ENCODE data around the gene DNAH17. TPM values are rescaled to one million over a fixed set of nuclear protein-coding genes. Genes with fewer than 3 reads are reported as not detected.

DNAH17 gene
- polyA plus RNA-seq, 1 experiment, result not detected

DNA sequence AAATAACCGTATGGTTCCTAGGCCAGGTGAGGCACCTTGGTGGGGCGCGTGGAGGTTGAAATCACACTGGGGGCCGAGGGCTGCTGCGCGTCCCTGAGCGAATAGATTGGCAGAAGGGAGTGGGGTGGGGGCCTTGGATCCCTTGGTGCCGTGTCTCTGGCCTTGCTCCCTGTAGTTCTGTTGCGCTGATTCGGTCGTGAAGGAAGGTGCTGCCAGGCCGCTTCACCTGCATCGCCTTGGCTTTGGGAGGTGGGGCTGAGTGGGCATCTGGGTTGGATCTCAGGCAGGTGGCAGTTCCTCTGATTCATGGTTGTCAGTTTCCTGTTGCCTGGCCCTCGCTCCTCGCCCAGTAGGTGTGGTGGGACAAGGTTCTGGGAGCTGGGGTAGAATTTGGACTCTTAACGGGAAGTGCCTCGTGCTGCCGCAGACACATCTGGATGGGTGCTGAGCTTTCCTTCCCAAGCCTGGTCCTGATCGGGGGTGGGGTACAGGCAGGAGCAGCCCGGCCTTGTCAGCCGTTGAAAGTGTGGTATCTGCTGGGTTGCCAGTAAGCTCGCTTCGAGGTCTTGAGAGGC, 168.6 kb downstream of the DNAH17 start:
- Histone ChIP-seq H3K27me3 (ENCODE audit: control insufficient read depth, insufficient read depth, low read length) (no peaks in the 10 kb centered on the region), H3K4me3 (ENCODE audit: low read depth, low read length) (no peak overlapping the region), H3K27ac (ENCODE audit: low read depth, low read length) (no peak overlapping the region), H3K9me3 (ENCODE audit: control insufficient read depth, insufficient read depth, low read length) (no peaks in the 10 kb centered on the region; the same call in 1 of the 2 replicates)
- POLR2A ChIA-PET, result no interaction called here
- DNase-seq (ENCODE audit: low read depth, low spot score), result no peak
- TF ChIP-seq, protein P1, sequence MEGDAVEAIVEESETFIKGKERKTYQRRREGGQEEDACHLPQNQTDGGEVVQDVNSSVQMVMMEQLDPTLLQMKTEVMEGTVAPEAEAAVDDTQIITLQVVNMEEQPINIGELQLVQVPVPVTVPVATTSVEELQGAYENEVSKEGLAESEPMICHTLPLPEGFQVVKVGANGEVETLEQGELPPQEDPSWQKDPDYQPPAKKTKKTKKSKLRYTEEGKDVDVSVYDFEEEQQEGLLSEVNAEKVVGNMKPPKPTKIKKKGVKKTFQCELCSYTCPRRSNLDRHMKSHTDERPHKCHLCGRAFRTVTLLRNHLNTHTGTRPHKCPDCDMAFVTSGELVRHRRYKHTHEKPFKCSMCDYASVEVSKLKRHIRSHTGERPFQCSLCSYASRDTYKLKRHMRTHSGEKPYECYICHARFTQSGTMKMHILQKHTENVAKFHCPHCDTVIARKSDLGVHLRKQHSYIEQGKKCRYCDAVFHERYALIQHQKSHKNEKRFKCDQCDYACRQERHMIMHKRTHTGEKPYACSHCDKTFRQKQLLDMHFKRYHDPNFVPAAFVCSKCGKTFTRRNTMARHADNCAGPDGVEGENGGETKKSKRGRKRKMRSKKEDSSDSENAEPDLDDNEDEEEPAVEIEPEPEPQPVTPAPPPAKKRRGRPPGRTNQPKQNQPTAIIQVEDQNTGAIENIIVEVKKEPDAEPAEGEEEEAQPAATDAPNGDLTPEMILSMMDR (IDR thresholded peaks at IDR 0.05; ENCODE audit: low read depth, low read length), result no peak
- CTCF ChIA-PET, result no interaction called here

DNA sequence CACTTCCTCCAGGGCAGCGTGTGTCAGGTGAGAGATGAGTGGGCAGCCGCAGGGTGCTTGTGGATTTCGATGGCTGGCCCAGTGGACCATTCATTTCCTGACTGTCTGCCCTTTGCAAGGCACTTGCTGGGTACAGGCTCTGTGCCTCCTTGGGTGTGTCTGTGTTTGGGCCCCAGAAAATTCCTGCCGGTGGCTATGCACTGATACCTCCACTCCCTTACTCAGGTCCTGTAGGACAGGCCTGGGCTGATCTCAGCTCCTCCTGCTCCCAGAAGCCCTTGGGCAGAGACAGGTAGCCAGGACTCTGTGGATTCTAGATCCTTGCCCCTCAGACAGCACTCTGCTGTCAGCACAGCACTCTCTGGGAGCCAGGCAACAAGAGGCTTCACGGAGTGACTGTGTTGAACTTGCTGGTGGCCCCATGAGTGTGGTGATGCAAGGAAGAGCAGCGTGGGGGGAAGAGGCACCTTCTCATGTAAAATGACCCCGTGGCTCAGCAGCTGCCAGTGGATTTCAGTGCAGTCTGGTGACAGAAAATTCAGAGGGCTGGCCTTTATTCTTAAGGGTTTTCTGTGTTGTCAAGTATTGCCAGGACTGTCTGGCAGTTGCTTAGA, 169.7 kb downstream of the DNAH17 start:
- no peaks in the 10 kb centered on the region for H3K27me3 ChIP-seq (ENCODE audit: control insufficient read depth, insufficient read depth, low read length)
- POLR2A ChIA-PET, result interaction anchor here (0.5 to 0.6 kb wide), 2 partner anchors 28 to 32 kb away, joined by 4 to 5 read pairs; no protein-coding TSS in a partner anchor
- H3K4me3 ChIP-seq (ENCODE audit: low read depth, low read length), result no peak overlapping the region
- no peak overlapping the region for H3K27ac ChIP-seq (ENCODE audit: low read depth, low read length)
- CTCF ChIA-PET, result no interaction called here
- TF ChIP-seq, protein P1 (IDR thresholded peaks at IDR 0.05; ENCODE audit: low read depth, low read length), result no peak
- no peak for DNase-seq (ENCODE audit: low read depth, low spot score)
- no peaks in the 10 kb centered on the region; the same call in 1 of the 2 replicates for H3K9me3 ChIP-seq (ENCODE audit: control insufficient read depth, insufficient read depth, low read length)

DNA sequence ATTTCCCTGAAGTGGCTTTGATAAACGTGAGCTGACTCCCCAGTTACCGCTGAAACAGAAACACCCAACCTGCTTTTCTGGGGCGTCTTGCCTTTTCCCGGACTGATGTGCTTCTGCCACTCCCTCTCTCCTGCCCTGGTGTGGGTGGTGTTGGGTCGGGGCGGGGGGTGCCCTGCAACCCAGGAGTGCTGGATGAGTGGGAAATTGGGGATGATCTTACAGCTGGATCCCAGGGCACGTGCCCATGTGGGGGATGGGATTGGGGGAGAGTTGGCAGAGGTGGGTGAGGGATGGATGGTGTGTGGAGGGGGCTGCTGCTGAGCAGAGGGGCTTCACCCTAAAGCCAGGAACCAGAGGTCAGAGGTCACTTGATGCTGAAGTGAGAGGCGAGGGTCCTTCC, 170.3 kb downstream of the DNAH17 start:
- Histone ChIP-seq H3K4me3 (ENCODE audit: low read depth, low read length) (no peak overlapping the region), H3K27me3 (ENCODE audit: control insufficient read depth, insufficient read depth, low read length) (no peaks in the 10 kb centered on the region), H3K9me3 (ENCODE audit: control insufficient read depth, insufficient read depth, low read length) (no peaks in the 10 kb centered on the region; the same call in 1 of the 2 replicates), H3K27ac (ENCODE audit: low read depth, low read length) (no peak overlapping the region)
- CTCF ChIA-PET, result no interaction called here
- POLR2A ChIA-PET, result interaction anchor here (0.5 to 0.6 kb wide), 2 partner anchors 28 to 33 kb away, joined by 4 to 5 read pairs; no protein-coding TSS in a partner anchor
- no peak for DNase-seq (ENCODE audit: low read depth, low spot score)
- TF ChIP-seq, protein P1 (IDR thresholded peaks at IDR 0.05; ENCODE audit: low read depth, low read length), result no peak

DNA sequence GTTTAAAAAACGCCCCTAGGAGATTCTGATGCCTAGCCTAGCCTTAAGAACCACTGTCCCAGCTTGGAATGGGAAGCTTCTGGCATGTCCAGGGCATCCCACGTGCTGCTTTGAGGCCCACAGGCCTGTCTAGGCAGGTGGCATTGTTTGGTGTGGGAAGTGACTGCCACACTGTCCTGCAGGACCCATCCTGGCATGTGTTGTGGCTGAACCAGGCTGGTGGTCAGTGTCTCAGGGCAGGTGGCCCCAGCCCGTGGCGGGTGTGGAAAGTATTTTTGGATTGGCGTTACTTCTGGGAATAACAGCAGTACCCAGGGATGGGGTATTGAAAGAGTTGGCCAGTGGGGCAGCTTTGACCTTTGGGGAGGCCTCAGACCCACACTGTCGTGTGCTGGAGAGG, 170.8 kb downstream of the DNAH17 start:
- no peak overlapping the region for H3K27ac ChIP-seq (ENCODE audit: low read depth, low read length)
- no peaks in the 10 kb centered on the region for H3K27me3 ChIP-seq (ENCODE audit: control insufficient read depth, insufficient read depth, low read length)
- ChIA-PET POLR2A (no interaction called here), CTCF (interaction anchor here (0.9 kb wide), 1 partner anchor 16 kb away, joined by 3 read pairs; no protein-coding TSS in a partner anchor)
- no peak overlapping the region for H3K4me3 ChIP-seq (ENCODE audit: low read depth, low read length)
- TF ChIP-seq, protein P1 (IDR thresholded peaks at IDR 0.05; ENCODE audit: low read depth, low read length), result no peak
- no peaks in the 10 kb centered on the region; the same call in 1 of the 2 replicates for H3K9me3 ChIP-seq (ENCODE audit: control insufficient read depth, insufficient read depth, low read length)
- DNase-seq (ENCODE audit: low read depth, low spot score), result no peak

DNA sequence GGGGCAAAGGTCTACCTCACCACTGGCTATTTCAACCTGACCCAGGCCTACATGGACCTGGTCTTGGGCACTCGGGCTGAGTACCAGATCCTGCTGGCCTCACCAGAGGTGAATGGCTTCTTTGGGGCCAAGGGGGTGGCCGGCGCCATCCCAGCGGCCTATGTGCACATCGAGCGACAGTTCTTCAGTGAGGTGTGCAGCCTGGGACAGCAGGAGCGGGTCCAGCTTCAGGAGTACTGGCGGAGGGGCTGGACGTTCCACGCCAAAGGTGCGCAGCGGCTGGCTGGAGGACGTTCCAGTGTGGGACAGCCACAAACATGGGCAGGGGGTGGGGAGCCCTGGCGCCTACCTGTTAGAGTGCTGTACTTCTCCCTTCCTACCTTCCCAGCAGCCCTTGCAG, 173.4 kb downstream of the DNAH17 start:
- no peak for DNase-seq (ENCODE audit: low read depth, low spot score)
- Histone ChIP-seq H3K27ac (ENCODE audit: low read depth, low read length) (no peak overlapping the region), H3K9me3 (ENCODE audit: control insufficient read depth, insufficient read depth, low read length) (no peaks in the 10 kb centered on the region; the same call in 1 of the 2 replicates), H3K27me3 (ENCODE audit: control insufficient read depth, insufficient read depth, low read length) (no peaks in the 10 kb centered on the region), H3K4me3 (ENCODE audit: low read depth, low read length) (no peak overlapping the region)
- ChIA-PET POLR2A (no interaction called here), CTCF (interaction anchor here (0.7 kb wide), 1 partner anchor 18 kb away, joined by 8 read pairs; no protein-coding TSS in a partner anchor)
- TF ChIP-seq, protein P1 (IDR thresholded peaks at IDR 0.05; ENCODE audit: low read depth, low read length), result no peak
